Vagina (tissue), 2 donors: ENCODE data around the gene TUSC1. TPM values are rescaled to one million over a fixed set of nuclear protein-coding genes. Genes with fewer than 3 reads are reported as not detected.
"Not testable (repeated sequence)": the region's sequence is repeated elsewhere in the genome, so short reads cannot be mapped to it uniquely, and the experiment has no call there.

Experiments
- DNase-seq, 2 donors: peaks; one replicate each; pipeline ENCODE4 v3.0.0-alpha.2; 2017; ENCODE audit errors: extremely low spot score in 2 of 2
- H3K27ac ChIP-seq: fragments of 200-600 bp; sonication (generic); one replicate; pipeline ENCODE4 v1.5.1; 2019
- H3K27me3 ChIP-seq: fragments of 200-600 bp; sonication (generic); one replicate; pipeline ENCODE4 v1.5.1; 2019
- H3K36me3 ChIP-seq, 2 donors: fragments of 200-600 bp; sonication (generic); one replicate each; pipeline ENCODE4 v1.5.1; 2017 to 2019
- H3K4me1 ChIP-seq: fragments of 200-600 bp; sonication (generic); one replicate; pipeline ENCODE4 v1.5.1; 2019
- H3K4me3 ChIP-seq, 2 donors: fragments of 200-600 bp; sonication (generic); 1 replicate in 1 of 2; 2 replicates in 1 of 2; pipeline ENCODE4 v1.5.1; 2016 to 2019
- H3K9me3 ChIP-seq: fragments of 200-600 bp; sonication (generic); one replicate; pipeline ENCODE4 v1.5.1; 2019
- POLR2A ChIP-seq, 2 donors: fragments of 450-650 bp; IDR thresholded peaks; one replicate each; pipeline ENCODE4 v1.6.1; 2017; ENCODE audit warnings: antibody characterized with exemption in 2 of 2, mild to moderate bottlenecking in 2 of 2, moderate library complexity in 2 of 2
- POLR2AphosphoS5 ChIP-seq, 2 donors: sonication (generic); formaldehyde crosslinking; IDR thresholded peaks; one replicate each; pipeline ENCODE4 v1.9.0; 2017; ENCODE audit warnings: antibody characterized with exemption in 2 of 2, mild to moderate bottlenecking in 2 of 2, low read depth in 1 of 2; ENCODE audit not compliant: insufficient read depth in 1 of 2
- intact Hi-C: fragments of 100-400 bp; cut with DNase I; formaldehyde crosslinking; loops from one replicate; pipeline ENCODE4 v1.15.1; 2023
- total RNA-seq: library from RNA; depleted of rRNA; stranded (reverse); fragments of >200 nt; gene quantifications from one replicate; pipeline ENCODE4 v1.2.3, GENCODE V29; 2016
- TF ChIP-seq, protein P1 (sequence below), 3 experiments: fragments of 450-650 bp in 2 of 3; fragments of 200-600 bp in 1 of 3; sonication (generic) in 1 of 3; IDR thresholded peaks; one replicate each; pipeline ENCODE4 v1.5.1; 2017 to 2019; ENCODE audit warnings: antibody characterized with exemption in 3 of 3, mild to moderate bottlenecking in 2 of 3, moderate library complexity in 2 of 3

Gene TUSC1
- total RNA-seq, 1 donor from 2014 or later: 22.6 TPM

DNA sequence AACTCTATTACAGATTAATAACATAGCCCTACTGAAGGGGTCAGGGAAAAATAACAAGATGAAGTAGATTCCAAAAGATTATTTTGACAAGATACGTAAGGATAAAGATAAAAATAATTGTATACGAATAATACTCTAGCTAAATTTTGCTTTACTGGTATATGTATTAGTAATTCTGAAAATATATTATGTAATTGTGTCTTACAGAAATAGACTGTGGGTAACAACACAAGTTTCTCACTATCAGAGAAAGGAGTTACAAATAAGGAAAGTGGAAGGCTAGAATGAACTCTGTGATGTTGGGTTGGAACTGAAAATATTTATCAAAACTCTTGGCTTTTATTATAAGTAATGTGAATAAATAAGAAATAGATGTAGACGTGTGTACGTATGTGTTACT is 26.6 kb upstream of the TUSC1 start:
- intact Hi-C loops: no loop called here
- TF ChIP-seq POLR2A (IDR thresholded peaks at IDR 0.05) (no peak), POLR2AphosphoS5 (IDR thresholded peaks at IDR 0.05; ENCODE audit: insufficient read depth in 1 of 2, low read depth in 1 of 2) (no peak)
- TF ChIP-seq, protein P1, sequence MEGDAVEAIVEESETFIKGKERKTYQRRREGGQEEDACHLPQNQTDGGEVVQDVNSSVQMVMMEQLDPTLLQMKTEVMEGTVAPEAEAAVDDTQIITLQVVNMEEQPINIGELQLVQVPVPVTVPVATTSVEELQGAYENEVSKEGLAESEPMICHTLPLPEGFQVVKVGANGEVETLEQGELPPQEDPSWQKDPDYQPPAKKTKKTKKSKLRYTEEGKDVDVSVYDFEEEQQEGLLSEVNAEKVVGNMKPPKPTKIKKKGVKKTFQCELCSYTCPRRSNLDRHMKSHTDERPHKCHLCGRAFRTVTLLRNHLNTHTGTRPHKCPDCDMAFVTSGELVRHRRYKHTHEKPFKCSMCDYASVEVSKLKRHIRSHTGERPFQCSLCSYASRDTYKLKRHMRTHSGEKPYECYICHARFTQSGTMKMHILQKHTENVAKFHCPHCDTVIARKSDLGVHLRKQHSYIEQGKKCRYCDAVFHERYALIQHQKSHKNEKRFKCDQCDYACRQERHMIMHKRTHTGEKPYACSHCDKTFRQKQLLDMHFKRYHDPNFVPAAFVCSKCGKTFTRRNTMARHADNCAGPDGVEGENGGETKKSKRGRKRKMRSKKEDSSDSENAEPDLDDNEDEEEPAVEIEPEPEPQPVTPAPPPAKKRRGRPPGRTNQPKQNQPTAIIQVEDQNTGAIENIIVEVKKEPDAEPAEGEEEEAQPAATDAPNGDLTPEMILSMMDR (IDR thresholded peaks at IDR 0.05): no peak
- Histone ChIP-seq H3K27me3 (no peaks in the 10 kb centered on the region), H3K4me1 (no peaks in the 10 kb centered on the region), H3K36me3 (no peaks in the 10 kb centered on the region), H3K4me3 (no peak overlapping the region), H3K9me3 (no peaks in the 10 kb centered on the region), H3K27ac (no peak overlapping the region)
- no peak for DNase-seq

DNA sequence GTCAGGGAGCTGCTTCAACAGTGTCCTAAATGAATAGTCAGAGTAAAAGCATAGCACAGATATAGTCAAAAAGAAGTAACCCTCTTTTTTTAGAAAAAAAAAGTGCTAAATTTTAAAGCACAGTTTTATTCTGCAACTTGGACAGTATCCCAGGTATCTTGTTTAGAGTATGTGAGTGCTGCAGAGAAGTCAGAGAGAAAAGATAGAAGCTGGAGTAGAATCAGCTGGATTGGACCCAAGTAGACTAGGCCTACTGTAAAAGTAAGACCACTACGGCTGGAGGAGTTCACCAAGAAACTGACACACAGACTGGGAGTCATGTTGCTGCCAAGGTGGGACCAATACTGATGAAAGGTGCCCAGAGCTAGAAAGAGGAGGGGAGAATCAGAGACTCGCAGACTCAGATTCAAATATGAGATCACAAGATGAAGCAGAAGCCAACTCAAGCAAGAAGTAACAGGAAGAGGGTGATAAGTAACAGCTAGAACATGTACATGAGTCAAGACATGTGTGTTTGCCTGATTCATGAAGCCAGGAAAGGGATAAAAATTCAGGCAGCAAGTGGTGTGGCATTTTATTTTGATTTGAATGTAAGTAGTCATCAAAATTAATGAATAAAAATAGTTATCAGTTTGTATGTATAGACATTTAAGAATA is 25.6 kb upstream of the TUSC1 start:
- H3K4me3 ChIP-seq: no peak overlapping the region
- H3K9me3 ChIP-seq: no peaks in the 10 kb centered on the region
- no peak overlapping the region for H3K27ac ChIP-seq
- no peak for TF ChIP-seq POLR2A (IDR thresholded peaks at IDR 0.05)
- TF ChIP-seq, protein P1 (IDR thresholded peaks at IDR 0.05): no peak
- peak in 1 of 2 donors; percentile 14 for TF ChIP-seq POLR2AphosphoS5 (IDR thresholded peaks at IDR 0.05; ENCODE audit: insufficient read depth in 1 of 2, low read depth in 1 of 2)
- H3K36me3 ChIP-seq: no peaks in the 10 kb centered on the region
- intact Hi-C loops: no loop called here
- H3K27me3 ChIP-seq: no peaks in the 10 kb centered on the region
- H3K4me1 ChIP-seq: no peaks in the 10 kb centered on the region
- DNase-seq: no peak

DNA sequence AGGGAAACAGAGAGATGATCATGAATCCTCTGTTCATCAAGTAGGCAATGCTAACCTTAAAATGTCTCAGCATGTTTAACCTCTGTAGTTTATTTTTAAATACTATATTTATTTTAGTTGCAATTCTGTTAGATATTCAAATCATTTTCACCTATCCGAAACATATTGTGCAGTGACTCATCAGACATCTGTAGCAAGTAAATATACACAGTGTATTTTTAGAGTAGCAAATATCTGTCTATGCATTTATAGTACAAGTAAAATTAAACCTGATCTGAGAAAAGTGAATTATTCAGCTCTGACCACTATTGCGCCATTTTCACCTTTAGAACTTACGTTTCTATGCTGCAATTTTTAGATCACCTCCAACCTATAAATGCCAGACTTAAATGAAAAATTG is 24.3 kb upstream of the TUSC1 start:
- Histone ChIP-seq H3K27me3 (no peaks in the 10 kb centered on the region), H3K4me1 (no peaks in the 10 kb centered on the region), H3K27ac (no peak overlapping the region), H3K9me3 (no peaks in the 10 kb centered on the region), H3K36me3 (no peaks in the 10 kb centered on the region), H3K4me3 (no peak overlapping the region)
- TF ChIP-seq, protein P1 (IDR thresholded peaks at IDR 0.05): no peak
- TF ChIP-seq POLR2AphosphoS5 (IDR thresholded peaks at IDR 0.05; ENCODE audit: insufficient read depth in 1 of 2, low read depth in 1 of 2) (no peak), POLR2A (IDR thresholded peaks at IDR 0.05) (no peak)
- DNase-seq: no peak
- intact Hi-C loops: no loop called here

DNA sequence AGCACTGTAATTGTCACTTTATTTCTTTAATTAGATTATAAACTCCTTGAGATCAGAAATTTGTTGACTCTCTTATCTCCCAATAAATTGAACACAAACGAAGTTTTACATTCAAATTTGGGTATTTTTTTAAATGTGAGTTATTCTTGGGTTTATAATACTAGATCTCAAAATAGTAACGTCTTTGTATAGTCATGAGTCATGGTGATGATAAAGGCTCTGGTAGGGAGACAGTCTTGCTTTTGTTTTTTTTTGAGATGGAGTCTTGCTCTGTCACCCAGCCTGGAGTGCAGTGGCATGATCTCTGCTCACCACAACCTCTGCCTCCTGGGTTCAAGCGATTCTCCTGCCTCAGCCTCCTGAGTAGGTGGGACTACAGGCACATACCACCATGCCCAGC is 22.7 kb upstream of the TUSC1 start:
- H3K4me1 ChIP-seq, H3K9me3 ChIP-seq, intact Hi-C loops, H3K36me3 ChIP-seq, H3K27ac ChIP-seq, H3K4me3 ChIP-seq, DNase-seq, H3K27me3 ChIP-seq: not testable (repeated sequence)

DNA sequence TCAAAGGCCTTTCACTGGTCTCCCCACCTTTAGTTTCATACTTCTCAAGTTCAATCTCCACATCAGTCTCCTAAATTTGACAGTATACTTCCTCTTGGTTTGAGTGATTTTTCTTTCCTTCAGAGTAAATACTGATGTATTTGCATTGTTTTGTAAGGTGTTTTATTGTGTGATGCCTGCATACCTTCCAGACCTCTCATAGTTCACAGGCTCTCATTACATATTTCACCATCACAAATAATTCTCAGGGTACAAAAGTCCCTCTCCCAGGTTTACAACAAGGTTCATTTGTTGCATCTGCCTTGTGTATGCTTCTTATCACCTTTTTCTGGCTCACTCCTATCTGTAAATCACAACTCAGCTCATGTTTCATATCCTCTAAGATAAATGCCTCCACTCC is 22.2 kb upstream of the TUSC1 start:
- Histone ChIP-seq H3K9me3 (no peaks in the 10 kb centered on the region), H3K27ac (no peak overlapping the region), H3K4me1 (no peaks in the 10 kb centered on the region), H3K4me3 (no peak overlapping the region), H3K27me3 (no peaks in the 10 kb centered on the region), H3K36me3 (no peaks in the 10 kb centered on the region)
- DNase-seq: no peak
- intact Hi-C loops: no loop called here
- TF ChIP-seq POLR2A (IDR thresholded peaks at IDR 0.05): no peak
- TF ChIP-seq POLR2AphosphoS5 (IDR thresholded peaks at IDR 0.05; ENCODE audit: insufficient read depth in 1 of 2, low read depth in 1 of 2): no peak
- TF ChIP-seq, protein P1 (IDR thresholded peaks at IDR 0.05): no peak
